Effector CD4-positive, alpha-beta T cell (primary cell): ENCODE results near the gene P3H3.
A peak's percentile ranks its signal among the peaks of the same experiment; 100 is the strongest.
"Not testable (repeated sequence)": the region's sequence is repeated elsewhere in the genome, so short reads cannot be mapped to it uniquely, and the experiment has no call there.

Experiments
- DNase-seq: peaks from one replicate; pipeline ENCODE4 v3.0.0-alpha.2; 2020

The P3H3 gene

GRCh38 chr12:6845395-6845794, 17.2 kb downstream of the P3H3 start:
- no peak for DNase-seq

- DNase-seq: no peak
Observed at GRCh38 chr12:6846316-6846869, 18.2 kb downstream of the P3H3 start.

- DNase-seq: no peak
Observed at GRCh38 chr12:6847676-6848075, 19.5 kb downstream of the P3H3 start.

- no peak for DNase-seq
Observed at GRCh38 chr12:6849427-6849826, 21.2 kb downstream of the P3H3 start.

- no peak for DNase-seq
Observed at GRCh38 chr12:6849976-6850560, 21.9 kb downstream of the P3H3 start.

GRCh38 chr12:6850796-6851152, 22.6 kb downstream of the P3H3 start:
- DNase-seq: no peak

GRCh38 chr12:6851153-6851920, 23.1 kb downstream of the P3H3 start, which contains the start of gene CDCA3:
TSS of gene CDCA3 (minus strand) at chr12:6851286. CDS start at chr12:6850952, 334 bp downstream.
- DNase-seq: peak; percentile 89

GRCh38 chr12:6851921-6852650, 23.9 kb downstream of the P3H3 start, which contains the start of gene USP5:
TSS of gene USP5 (plus strand) at chr12:6852150. CDS start at chr12:6852180, 30 bp downstream.
- DNase-seq: peak; percentile 98

GRCh38 chr12:6852651-6853354, 24.6 kb downstream of the P3H3 start:
- DNase-seq: peak; percentile 45

GRCh38 chr12:6853626-6854025, 25.4 kb downstream of the P3H3 start:
- DNase-seq: no peak

- DNase-seq: no peak
Observed at GRCh38 chr12:6854036-6854435, 25.8 kb downstream of the P3H3 start.

- no peak for DNase-seq
Observed at GRCh38 chr12:6855322-6855721, 27.1 kb downstream of the P3H3 start.

- no peak for DNase-seq
Observed at GRCh38 chr12:6858799-6859198, 30.6 kb downstream of the P3H3 start.

- no peak for DNase-seq
Observed at GRCh38 chr12:6860116-6860515, 31.9 kb downstream of the P3H3 start.

- DNase-seq: no peak
Observed at GRCh38 chr12:6860942-6861341, 32.7 kb downstream of the P3H3 start.

GRCh38 chr12:6861391-6861790, 33.2 kb downstream of the P3H3 start:
- DNase-seq: no peak

- DNase-seq: no peak
Observed at GRCh38 chr12:6863033-6863432, 34.8 kb downstream of the P3H3 start.

- DNase-seq: no peak
Observed at GRCh38 chr12:6863586-6864321, 35.5 kb downstream of the P3H3 start.

GRCh38 chr12:6865307-6865706, 37.1 kb downstream of the P3H3 start:
- DNase-seq: not testable (repeated sequence)

- no peak for DNase-seq
Observed at GRCh38 chr12:6866163-6866919, 38.1 kb downstream of the P3H3 start.

- no peak for DNase-seq
Observed at GRCh38 chr12:6866920-6867412, 38.8 kb downstream of the P3H3 start.
